Gastroesophageal sphincter (tissue), 4 donors: ENCODE results near the gene PEX26. TPM values are rescaled to one million over a fixed set of nuclear protein-coding genes. Genes with fewer than 3 reads are reported as not detected.
"Not testable (repeated sequence)": the region's sequence is repeated elsewhere in the genome, so short reads cannot be mapped to it uniquely, and the experiment has no call there.

Source experiments
- ATAC-seq: fragments of 150-250 bp; one replicate; pipeline ENCODE4 v1.9.1; 2016; ENCODE audit warnings: mild to moderate bottlenecking, moderate library complexity
- H3K27ac ChIP-seq, 4 donors: fragments of 200-600 bp; sonication (generic) in 3 of 4; 1 replicate in 3 of 4; 2 replicates in 1 of 4; pipeline ENCODE4 v1.5.1; 2016 to 2019
- H3K27me3 ChIP-seq: fragments of 200-600 bp; sonication (generic); one replicate; pipeline ENCODE4 v1.5.1; 2019
- H3K36me3 ChIP-seq, 2 donors: fragments of 200-600 bp; sonication (generic); one replicate each; pipeline ENCODE4 v1.5.1; 2019; ENCODE audit warnings: control low read depth in 1 of 2
- H3K4me1 ChIP-seq, 3 donors: fragments of 200-600 bp; sonication (generic); 1 replicate in 2 of 3; 2 replicates in 1 of 3; pipeline ENCODE4 v1.5.1; 2016 to 2019; ENCODE audit warnings: control low read depth in 2 of 3
- H3K4me3 ChIP-seq, 2 donors: fragments of 200-600 bp; sonication (generic); one replicate each; pipeline ENCODE4 v1.5.1; 2019; ENCODE audit warnings: mild to moderate bottlenecking in 1 of 2, moderate library complexity in 1 of 2
- H3K9me3 ChIP-seq, 3 donors: fragments of 200-600 bp; sonication (generic); one replicate each; pipeline ENCODE4 v1.5.1; 2017 to 2019; ENCODE audit warnings: control low read depth in 2 of 3
- CTCF ChIP-seq, 4 experiments: fragments of 200-600 bp in 2 of 4; fragments of 450-650 bp in 2 of 4; sonication (generic) in 1 of 4; IDR thresholded peaks; one replicate each; pipeline ENCODE4 v1.5.1; 2017 to 2019; ENCODE audit warnings: antibody characterized with exemption in 4 of 4, mild to moderate bottlenecking in 2 of 4, moderate library complexity in 2 of 4
- EP300 ChIP-seq: sonication (generic); formaldehyde crosslinking; IDR thresholded peaks from one replicate; pipeline ENCODE4 v1.6.1; 2017; ENCODE audit warnings: antibody characterized with exemption, mild to moderate bottlenecking
- POLR2A ChIP-seq, 2 donors: fragments of 450-650 bp; IDR thresholded peaks; one replicate each; pipeline ENCODE4 v1.6.1; 2017; ENCODE audit warnings: antibody characterized with exemption in 2 of 2, mild to moderate bottlenecking in 2 of 2, moderate library complexity in 1 of 2
- POLR2AphosphoS5 ChIP-seq: sonication (generic); formaldehyde crosslinking; IDR thresholded peaks from one replicate; pipeline ENCODE4 v1.6.1; 2017; ENCODE audit warnings: antibody characterized with exemption
- WGBS, 2 donors: methylation state at CpG; one replicate each; pipeline ENCODE4 v1.1.5; 2018; ENCODE audit warnings: low coverage in 1 of 2; 5-methylcytosine and 5-hydroxymethylcytosine counted together
- total RNA-seq, 4 donors: library from RNA; depleted of rRNA; stranded (reverse); fragments of >200 nt; gene quantifications; one replicate each; pipeline ENCODE4 v1.1.0, GENCODE V29; 2016

PEX26 gene
- total RNA-seq, 4 donors from 2014 or later, result 19.5 to 34.9 (median 27.4) TPM

DNA sequence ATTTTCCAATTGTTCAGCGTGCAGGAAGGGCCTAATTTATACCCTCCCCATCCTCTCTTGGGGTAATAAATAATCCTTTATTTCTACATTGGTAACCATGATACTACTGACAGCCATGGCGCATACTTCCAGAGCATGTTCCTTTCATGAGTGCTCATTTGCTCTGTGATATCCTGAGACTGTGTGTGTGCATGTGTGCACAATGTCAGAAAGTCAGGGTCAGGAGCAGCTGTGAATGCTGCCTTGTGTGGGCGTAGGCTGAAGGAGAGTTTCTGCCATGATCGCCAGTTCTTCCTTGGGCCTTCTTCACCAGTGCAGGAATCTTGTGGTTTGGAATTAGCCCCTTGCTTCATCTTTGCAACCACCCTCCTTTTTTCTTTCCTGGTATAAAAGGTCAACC is 43.1 kb downstream of the PEX26 start:
- 87 to 90% methylated on average over 3 to 4 of the region's 4 CpGs for WGBS, 2 donors
- Histone ChIP-seq H3K27ac (no peak overlapping the region), H3K4me1 (peaks cover 0 to 9% (median 0%) of the 10 kb centered on the region in 3 donors), H3K27me3 (no peaks in the 10 kb centered on the region), H3K9me3 (no peaks in the 10 kb centered on the region), H3K36me3 (peaks cover 0 to 10% of the 10 kb centered on the region in 2 donors), H3K4me3 (no peak overlapping the region)
- no peak for ATAC-seq
- no peak for TF ChIP-seq POLR2A (IDR thresholded peaks at IDR 0.05)
- no peak for TF ChIP-seq POLR2AphosphoS5
- TF ChIP-seq EP300, result no peak
- TF ChIP-seq CTCF (IDR thresholded peaks at IDR 0.05), result no peak

GRCh38 chr22:18121506-18121905 is 43.7 kb downstream of the PEX26 start:
- WGBS, 2 donors, result 91 to 96% methylated on average over 4 to 7 of the region's 13 CpGs
- TF ChIP-seq POLR2A (IDR thresholded peaks at IDR 0.05) (no peak), CTCF (IDR thresholded peaks at IDR 0.05) (no peak), EP300 (no peak), POLR2AphosphoS5 (no peak)
- H3K4me3 ChIP-seq, result no peak overlapping the region
- H3K9me3 ChIP-seq, result no peaks in the 10 kb centered on the region
- no peaks in the 10 kb centered on the region for H3K27me3 ChIP-seq
- peaks cover 0 to 17% of the 10 kb centered on the region in 2 donors for H3K36me3 ChIP-seq
- H3K4me1 ChIP-seq, result peaks cover 0 to 9% (median 0%) of the 10 kb centered on the region in 3 donors
- ATAC-seq, result no peak
- no peak overlapping the region for H3K27ac ChIP-seq

DNA sequence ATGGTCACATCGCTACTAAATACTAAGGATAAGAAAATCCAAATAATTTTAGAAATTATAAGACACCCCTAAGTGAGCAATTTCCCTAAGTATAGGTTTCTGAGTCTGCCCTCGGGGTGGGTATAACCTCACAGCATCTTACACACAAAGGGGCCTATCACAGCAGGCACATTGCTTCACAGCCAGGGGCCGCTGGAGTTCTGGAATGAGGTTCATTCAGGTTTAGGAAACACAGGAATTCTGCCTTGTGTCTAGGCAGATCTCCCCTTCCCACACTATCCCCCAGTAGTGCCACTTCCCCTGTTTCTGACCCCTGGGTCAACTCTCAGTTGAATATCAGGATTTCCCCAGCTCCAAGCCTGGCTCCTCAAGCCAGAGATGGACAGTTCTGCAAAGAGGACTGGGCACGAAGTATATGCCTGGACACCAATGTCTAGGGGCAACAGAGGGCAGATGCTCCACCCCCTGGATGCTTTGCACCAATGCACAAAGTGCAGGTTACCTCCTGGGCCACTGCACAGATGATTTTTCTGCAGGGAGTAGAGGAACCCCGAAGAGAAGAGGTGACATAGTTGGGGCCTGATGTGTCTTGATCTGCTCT is 44.3 kb downstream of the PEX26 start:
- H3K4me3 ChIP-seq, result no peak overlapping the region
- H3K4me1 ChIP-seq, result peaks cover 0 to 9% (median 0%) of the 10 kb centered on the region in 3 donors
- TF ChIP-seq EP300 (no peak), CTCF (IDR thresholded peaks at IDR 0.05) (no peak), POLR2A (IDR thresholded peaks at IDR 0.05) (no peak), POLR2AphosphoS5 (no peak)
- 80 to 93% methylated on average over 1 to 3 of the region's 5 CpGs for WGBS, 2 donors
- H3K27ac ChIP-seq, result no peak overlapping the region
- no peaks in the 10 kb centered on the region for H3K9me3 ChIP-seq
- peaks cover 0 to 22% of the 10 kb centered on the region in 2 donors for H3K36me3 ChIP-seq
- H3K27me3 ChIP-seq, result no peaks in the 10 kb centered on the region
- ATAC-seq, result no peak

- 97 to 100% methylated on average over 2 to 5 of the region's 19 CpGs for WGBS, 2 donors
- not testable (repeated sequence) for H3K4me3 ChIP-seq, ATAC-seq, H3K9me3 ChIP-seq, H3K4me1 ChIP-seq, H3K27me3 ChIP-seq, H3K27ac ChIP-seq
- peaks cover 0 to 25% of the 10 kb centered on the region in 2 donors for H3K36me3 ChIP-seq
Observed at GRCh38 chr22:18123476-18124025, 45.8 kb downstream of the PEX26 start.

DNA sequence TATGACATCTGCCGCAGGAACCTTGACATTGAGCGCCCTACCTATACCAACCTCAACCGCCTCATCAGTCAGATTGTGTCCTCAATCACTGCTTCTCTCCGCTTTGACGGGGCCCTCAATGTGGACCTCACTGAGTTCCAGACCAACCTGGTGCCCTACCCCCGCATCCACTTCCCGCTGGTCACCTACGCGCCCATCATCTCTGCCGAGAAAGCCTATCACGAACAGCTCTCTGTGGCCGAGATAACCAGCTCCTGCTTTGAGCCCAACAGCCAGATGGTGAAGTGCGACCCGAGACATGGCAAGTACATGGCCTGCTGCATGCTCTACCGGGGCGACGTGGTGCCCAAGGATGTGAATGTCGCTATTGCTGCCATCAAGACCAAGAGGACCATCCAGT is 48.8 kb downstream of the PEX26 start:
- Histone ChIP-seq H3K4me1 (no peaks in the 10 kb centered on the region), H3K27me3 (no peaks in the 10 kb centered on the region), H3K36me3 (peaks cover 0 to 31% of the 10 kb centered on the region in 2 donors), H3K27ac (no peak overlapping the region), H3K9me3 (no peaks in the 10 kb centered on the region), H3K4me3 (no peak overlapping the region)
- ATAC-seq, result no peak
- 99% methylated on average over 17 of the region's 18 CpGs; no CpG with 5 or more reads in 1 of the 2 donors for WGBS, 2 donors
- TF ChIP-seq EP300, result no peak
- TF ChIP-seq CTCF (IDR thresholded peaks at IDR 0.05), result no peak
- TF ChIP-seq POLR2A (IDR thresholded peaks at IDR 0.05), result no peak
